ENCODE measurements around the gene SOX14.

DNA sequence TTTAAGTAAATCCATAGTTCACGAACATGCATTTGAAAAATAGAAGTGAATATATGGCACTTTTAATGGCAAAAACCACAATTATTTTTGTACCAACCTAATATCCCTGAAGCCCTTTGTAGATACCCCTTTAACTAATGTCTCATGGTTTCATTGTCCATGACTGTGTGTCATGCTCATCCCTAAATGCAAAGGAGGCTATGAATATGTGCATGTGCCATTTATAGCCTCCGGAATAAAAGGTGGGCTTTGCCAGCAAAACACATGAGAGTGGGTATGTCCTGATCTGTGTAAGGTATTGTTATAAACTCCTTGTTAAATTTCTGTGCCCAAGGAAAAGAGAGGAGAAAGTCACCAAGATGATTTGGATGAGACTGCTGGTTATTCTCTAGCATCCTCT lies 20.5 kb upstream of the SOX14 start:
- TF ChIP-seq, protein P1, sequence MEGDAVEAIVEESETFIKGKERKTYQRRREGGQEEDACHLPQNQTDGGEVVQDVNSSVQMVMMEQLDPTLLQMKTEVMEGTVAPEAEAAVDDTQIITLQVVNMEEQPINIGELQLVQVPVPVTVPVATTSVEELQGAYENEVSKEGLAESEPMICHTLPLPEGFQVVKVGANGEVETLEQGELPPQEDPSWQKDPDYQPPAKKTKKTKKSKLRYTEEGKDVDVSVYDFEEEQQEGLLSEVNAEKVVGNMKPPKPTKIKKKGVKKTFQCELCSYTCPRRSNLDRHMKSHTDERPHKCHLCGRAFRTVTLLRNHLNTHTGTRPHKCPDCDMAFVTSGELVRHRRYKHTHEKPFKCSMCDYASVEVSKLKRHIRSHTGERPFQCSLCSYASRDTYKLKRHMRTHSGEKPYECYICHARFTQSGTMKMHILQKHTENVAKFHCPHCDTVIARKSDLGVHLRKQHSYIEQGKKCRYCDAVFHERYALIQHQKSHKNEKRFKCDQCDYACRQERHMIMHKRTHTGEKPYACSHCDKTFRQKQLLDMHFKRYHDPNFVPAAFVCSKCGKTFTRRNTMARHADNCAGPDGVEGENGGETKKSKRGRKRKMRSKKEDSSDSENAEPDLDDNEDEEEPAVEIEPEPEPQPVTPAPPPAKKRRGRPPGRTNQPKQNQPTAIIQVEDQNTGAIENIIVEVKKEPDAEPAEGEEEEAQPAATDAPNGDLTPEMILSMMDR (IDR thresholded peaks at IDR 0.05), result no peak
- TF ChIP-seq POLR2AphosphoS5 (IDR thresholded peaks at IDR 0.05) (no peak), POLR2A (IDR thresholded peaks at IDR 0.05) (no peak), EP300 (IDR thresholded peaks at IDR 0.05) (no peak)
